ENCODE data around the gene ADGRL2. TPM values are rescaled to one million over a fixed set of nuclear protein-coding genes. Genes with fewer than 3 reads are reported as not detected.
"Not testable (repeated sequence)": the region's sequence is repeated elsewhere in the genome, so short reads cannot be mapped to it uniquely, and the experiment has no call there.

Gene ADGRL2
- total RNA-seq, 1 experiment from 2014 or later = 25.3 TPM

- POLR2A ChIA-PET (ENCODE audit: unreplicated experiment) = no interaction called here
- TF ChIP-seq, protein P1, sequence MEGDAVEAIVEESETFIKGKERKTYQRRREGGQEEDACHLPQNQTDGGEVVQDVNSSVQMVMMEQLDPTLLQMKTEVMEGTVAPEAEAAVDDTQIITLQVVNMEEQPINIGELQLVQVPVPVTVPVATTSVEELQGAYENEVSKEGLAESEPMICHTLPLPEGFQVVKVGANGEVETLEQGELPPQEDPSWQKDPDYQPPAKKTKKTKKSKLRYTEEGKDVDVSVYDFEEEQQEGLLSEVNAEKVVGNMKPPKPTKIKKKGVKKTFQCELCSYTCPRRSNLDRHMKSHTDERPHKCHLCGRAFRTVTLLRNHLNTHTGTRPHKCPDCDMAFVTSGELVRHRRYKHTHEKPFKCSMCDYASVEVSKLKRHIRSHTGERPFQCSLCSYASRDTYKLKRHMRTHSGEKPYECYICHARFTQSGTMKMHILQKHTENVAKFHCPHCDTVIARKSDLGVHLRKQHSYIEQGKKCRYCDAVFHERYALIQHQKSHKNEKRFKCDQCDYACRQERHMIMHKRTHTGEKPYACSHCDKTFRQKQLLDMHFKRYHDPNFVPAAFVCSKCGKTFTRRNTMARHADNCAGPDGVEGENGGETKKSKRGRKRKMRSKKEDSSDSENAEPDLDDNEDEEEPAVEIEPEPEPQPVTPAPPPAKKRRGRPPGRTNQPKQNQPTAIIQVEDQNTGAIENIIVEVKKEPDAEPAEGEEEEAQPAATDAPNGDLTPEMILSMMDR (conservative IDR thresholded peaks at IDR 0.05) = no peak
- no peak for TF ChIP-seq EZH2 (IDR thresholded peaks at IDR 0.05; ENCODE audit: low read depth)
- BruUV-seq (replicated peaks) = no TSS peak
These were observed 52.2 kb downstream of the ADGRL2 start for GRCh38 chr1:81852961-81853360.

GRCh38 chr1:81867235-81867634 is 66.5 kb downstream of the ADGRL2 start:
- no peaks in the 10 kb centered on the region for H4K20me1 ChIP-seq (ENCODE audit: insufficient read depth)
- H3K27ac ChIP-seq = no peak overlapping the region
- H3K9me3 ChIP-seq (ENCODE audit: insufficient read depth, low read depth) = no peaks in the 10 kb centered on the region
- ChIA-PET POLR2A (ENCODE audit: unreplicated experiment) (no interaction called here), CTCF (no interaction called here)
- no peak overlapping the region for H2AFZ ChIP-seq
- no peak overlapping the region for H3K4me2 ChIP-seq
- no peaks in the 10 kb centered on the region for H3K4me1 ChIP-seq (replicated peaks; ENCODE audit: insufficient read depth)
- no peak overlapping the region for H3K4me3 ChIP-seq
- no TSS peak for BruUV-seq (replicated peaks)
- H3K79me2 ChIP-seq (ENCODE audit: low read depth) = no peaks in the 10 kb centered on the region
- no peak for DNase-seq
- TF ChIP-seq, protein P1 (conservative IDR thresholded peaks at IDR 0.05) = no peak
- no peak for TF ChIP-seq EZH2 (IDR thresholded peaks at IDR 0.05; ENCODE audit: low read depth)
- H3K27me3 ChIP-seq (ENCODE audit: insufficient read depth, low read depth) = no peaks in the 10 kb centered on the region
- H3F3A ChIP-seq (ENCODE audit: insufficient read depth, low read depth) = no peaks in the 10 kb centered on the region
- intact Hi-C loops (cut with micrococcal nuclease; ENCODE audit: unreplicated experiment) = no loop called here
- H3K9me2 ChIP-seq (ENCODE audit: insufficient read depth) = no peaks in the 10 kb centered on the region
- H3K36me3 ChIP-seq (ENCODE audit: low read depth) = no peaks in the 10 kb centered on the region

More at GRCh38 chr1:81852961-81853360, 52.2 kb downstream of the ADGRL2 start:
- Histone ChIP-seq H3F3A (ENCODE audit: insufficient read depth, low read depth) (peaks cover 4% of the 10 kb centered on the region; the same call in 1 of the 2 replicates), H3K79me2 (ENCODE audit: low read depth) (no peaks in the 10 kb centered on the region), H3K27me3 (ENCODE audit: insufficient read depth, low read depth) (no peaks in the 10 kb centered on the region), H3K4me3 (no peak overlapping the region), H3K9me2 (ENCODE audit: insufficient read depth) (no peaks in the 10 kb centered on the region), H3K4me1 (replicated peaks; ENCODE audit: insufficient read depth) (no peaks in the 10 kb centered on the region), H2AFZ (no peak overlapping the region), H3K36me3 (ENCODE audit: low read depth) (no peaks in the 10 kb centered on the region), H4K20me1 (ENCODE audit: insufficient read depth) (no peaks in the 10 kb centered on the region), H3K9me3 (ENCODE audit: insufficient read depth, low read depth) (no peaks in the 10 kb centered on the region), H3K4me2 (no peak overlapping the region), H3K27ac (no peak overlapping the region)
- no peak for DNase-seq
- intact Hi-C loops (cut with micrococcal nuclease; ENCODE audit: unreplicated experiment) = no loop called here
- CTCF ChIA-PET = no interaction called here

DNA sequence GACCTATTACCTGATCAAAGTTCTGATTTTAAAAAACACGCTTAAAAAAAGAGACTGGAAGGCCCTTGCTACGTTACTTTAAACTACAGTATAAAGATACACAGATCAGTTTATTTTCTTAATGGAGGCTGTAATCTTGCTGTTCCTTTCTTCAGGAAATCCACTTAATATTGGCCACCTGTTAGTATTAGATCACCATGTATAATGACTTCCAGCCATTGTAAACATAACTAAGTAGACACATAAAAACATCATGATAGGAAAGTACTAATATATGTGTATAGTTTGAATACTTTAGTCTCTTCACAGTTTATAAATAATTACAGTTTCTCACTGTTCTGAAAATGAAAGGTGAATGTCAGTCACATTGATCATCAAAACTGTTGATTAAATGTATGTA is 68.6 kb downstream of the ADGRL2 start:
- ChIA-PET POLR2A (ENCODE audit: unreplicated experiment) (no interaction called here), CTCF (no interaction called here)
- Histone ChIP-seq H3K9me3 (ENCODE audit: insufficient read depth, low read depth) (no peaks in the 10 kb centered on the region), H3K36me3 (ENCODE audit: low read depth) (no peaks in the 10 kb centered on the region), H3K27me3 (ENCODE audit: insufficient read depth, low read depth) (no peaks in the 10 kb centered on the region), H3K27ac (no peak overlapping the region), H3K4me1 (replicated peaks; ENCODE audit: insufficient read depth) (no peaks in the 10 kb centered on the region), H3K4me2 (no peak overlapping the region), H3K79me2 (ENCODE audit: low read depth) (no peaks in the 10 kb centered on the region), H2AFZ (no peak overlapping the region), H3K9me2 (ENCODE audit: insufficient read depth) (no peaks in the 10 kb centered on the region), H3K4me3 (no peak overlapping the region), H4K20me1 (ENCODE audit: insufficient read depth) (no peaks in the 10 kb centered on the region), H3F3A (ENCODE audit: insufficient read depth, low read depth) (no peaks in the 10 kb centered on the region)
- no TSS peak for BruUV-seq (replicated peaks)
- DNase-seq = no peak
- no peak for TF ChIP-seq EZH2 (IDR thresholded peaks at IDR 0.05; ENCODE audit: low read depth)
- TF ChIP-seq, protein P1 (conservative IDR thresholded peaks at IDR 0.05) = no peak
- intact Hi-C loops (cut with micrococcal nuclease; ENCODE audit: unreplicated experiment) = no loop called here

- H3K4me2 ChIP-seq; H4K20me1 ChIP-seq (ENCODE audit: insufficient read depth); H3K9me3 ChIP-seq (ENCODE audit: insufficient read depth, low read depth); H3K9me2 ChIP-seq (ENCODE audit: insufficient read depth); POLR2A ChIA-PET (ENCODE audit: unreplicated experiment); H3K27ac ChIP-seq; H3K79me2 ChIP-seq (ENCODE audit: low read depth); H3K4me3 ChIP-seq; H3F3A ChIP-seq (ENCODE audit: insufficient read depth, low read depth); H3K27me3 ChIP-seq (ENCODE audit: insufficient read depth, low read depth); CTCF ChIA-PET; H3K36me3 ChIP-seq (ENCODE audit: low read depth); BruUV-seq (replicated peaks); DNase-seq; H2AFZ ChIP-seq; intact Hi-C loops (cut with micrococcal nuclease; ENCODE audit: unreplicated experiment); H3K4me1 ChIP-seq (replicated peaks; ENCODE audit: insufficient read depth): not testable (repeated sequence)
These were observed 70.4 kb downstream of the ADGRL2 start for GRCh38 chr1:81871091-81871490.
